PC-3 (cell line): Measurements from ENCODE around the gene CSHL1.

Experiments
- CTCF ChIP-seq: fragments of 300-600 bp; sonication (generic); conservative IDR thresholded peaks from 2 replicates; pipeline ENCODE4 v1.5.1; 2017; ENCODE audit warnings: antibody characterized with exemption, low read depth, mild to moderate bottlenecking, low read length
- EZH2phosphoT487 ChIP-seq: fragments of 300-600 bp; sonication (generic); IDR thresholded peaks from 2 replicates; pipeline ENCODE4 v1.6.1; 2018; ENCODE audit warnings: mild to moderate bottlenecking, antibody characterized with exemption, low read length, borderline replicate concordance

- TF ChIP-seq CTCF (no peak), EZH2phosphoT487 (no peak)
These were observed 44.7 kb upstream of the CSHL1 start for GRCh38 chr17:63955791-63956190.
